Keratinocyte (primary cell): ENCODE results near the gene NMT2. TPM values are rescaled to one million over a fixed set of nuclear protein-coding genes. Genes with fewer than 3 reads are reported as not detected.

Experiments
- DNase-seq: peaks from one replicate; pipeline ENCODE4 v3.0.0-alpha.2; 2011; ENCODE audit warnings: low read depth, missing footprints, low spot score
- FAIRE-seq: peaks from 2 replicates; lab custom pipeline; 2011; peaks lifted over from hg19 to GRCh38; lab: Jason Lieb, UNC
- H2AFZ ChIP-seq: 2 replicates; pipeline ENCODE4 v1.6.0; 2012; ENCODE audit warnings: low read length, control low read depth, inconsistent platforms; ENCODE audit not compliant: control insufficient read depth
- H3K27ac ChIP-seq: 2 replicates; pipeline ENCODE4 v1.5.1; 2011; ENCODE audit warnings: low read length; ENCODE audit not compliant: control insufficient read depth, insufficient read depth
- H3K27me3 ChIP-seq: 3 replicates; pipeline ENCODE4 v1.6.0; 2011; ENCODE audit warnings: low read length; ENCODE audit not compliant: control insufficient read depth, insufficient read depth; ENCODE audit errors: extremely low read depth
- H3K36me3 ChIP-seq, 2 experiments: 2 replicates in 1 of 2; 3 replicates in 1 of 2; pipeline ENCODE4 v1.5.1; 2011; ENCODE audit warnings: low read length in 2 of 2, mild to moderate bottlenecking in 1 of 2; ENCODE audit not compliant: control insufficient read depth in 2 of 2, insufficient read depth in 2 of 2; ENCODE audit errors: extremely low read depth in 1 of 2
- H3K4me1 ChIP-seq: 3 replicates; pipeline ENCODE4 v1.5.1; 2011; ENCODE audit warnings: low read length; ENCODE audit not compliant: control insufficient read depth, insufficient read depth; ENCODE audit errors: extremely low read depth
- H3K4me2 ChIP-seq: 3 replicates; pipeline ENCODE4 v1.6.0; 2011; ENCODE audit warnings: low read depth, low read length; ENCODE audit not compliant: control insufficient read depth, insufficient read depth; ENCODE audit errors: extremely low read depth
- H3K4me3 ChIP-seq, 3 experiments: fragments of 200-600 bp in 1 of 3; sonication (generic) in 1 of 3; 2 replicates in 2 of 3; 3 replicates in 1 of 3; pipeline ENCODE4 v1.5.1; 2011 to 2016; ENCODE audit warnings: low read length in 3 of 3, mild to moderate bottlenecking in 3 of 3, control low read depth in 2 of 3, inconsistent platforms in 1 of 3, low read depth in 1 of 3, mixed read lengths in 1 of 3, mixed run types in 1 of 3, moderate library complexity in 1 of 3; ENCODE audit not compliant: control insufficient read depth in 2 of 3, insufficient read depth in 2 of 3; ENCODE audit errors: extremely low read depth in 1 of 3
- H3K79me2 ChIP-seq: 2 replicates; pipeline ENCODE4 v1.6.0; 2012; ENCODE audit warnings: low read length; ENCODE audit not compliant: control insufficient read depth, insufficient read depth
- H3K9ac ChIP-seq: 3 replicates; pipeline ENCODE4 v1.6.0; 2011; ENCODE audit warnings: low read length; ENCODE audit not compliant: control insufficient read depth, insufficient read depth; ENCODE audit errors: extremely low read depth
- H3K9me1 ChIP-seq: 3 replicates; pipeline ENCODE4 v1.6.0; 2011; ENCODE audit warnings: low read length; ENCODE audit not compliant: control insufficient read depth, insufficient read depth; ENCODE audit errors: extremely low read depth
- H3K9me3 ChIP-seq: 2 replicates; pipeline ENCODE4 v1.5.1; 2012; ENCODE audit warnings: low read depth, low read length; ENCODE audit not compliant: control insufficient read depth
- H4K20me1 ChIP-seq: 3 replicates; pipeline ENCODE4 v1.6.0; 2011; ENCODE audit warnings: low read length; ENCODE audit not compliant: control insufficient read depth, insufficient read depth; ENCODE audit errors: extremely low read depth
- CTCF ChIP-seq, 3 experiments: IDR thresholded peaks in 1 of 3; conservative IDR thresholded peaks in 1 of 3; optimal IDR thresholded peaks in 1 of 3; 2 replicates in 2 of 3; 3 replicates in 1 of 3; pipeline versions ENCODE3 to v1.5.1; 2011; ENCODE audit warnings: low read length in 3 of 3, mild to moderate bottlenecking in 3 of 3, moderate library complexity in 2 of 3, control low read depth in 1 of 3, inconsistent platforms in 1 of 3; ENCODE audit not compliant: insufficient read depth in 2 of 3; ENCODE audit errors: extremely low read depth in 1 of 3
- EZH2 ChIP-seq: IDR thresholded peaks from one replicate; pipeline ENCODE4 v1.6.1; 2012; ENCODE audit warnings: inconsistent platforms, mild to moderate bottlenecking, low read length, moderate library complexity
- dilution Hi-C: fragments of 300-500 bp; cut with MboI; formaldehyde crosslinking; loops from one replicate; pipeline ENCODE4 v1.7.0; 2020; ENCODE audit warnings: low sequenced_read_pairs; ENCODE audit not compliant: extremely low pct_ligation_motif_present
- polyA plus RNA-seq, 5 experiments: library from polyadenylated mRNA; depleted of rRNA in 3 of 5; stranded (reverse) in 3 of 5; stranded (forward) in 1 of 5; unstranded in 1 of 5; fragments of >200 nt; gene quantifications; 1 replicate in 1 of 5; 2 replicates in 3 of 5; 3 replicates in 1 of 5; pipeline versions ENCODE4 v1.2.1 to v1.2.3, GENCODE V29; 2011 to 2012; ENCODE audit warnings: missing spikeins in 2 of 5, low read depth in 1 of 5, low replicate concordance in 1 of 5

The NMT2 gene
- polyA plus RNA-seq, 1 donor (not counting 4 experiments of a cell fraction or from before 2014, with no cell fraction given), result 9.9 TPM

DNA sequence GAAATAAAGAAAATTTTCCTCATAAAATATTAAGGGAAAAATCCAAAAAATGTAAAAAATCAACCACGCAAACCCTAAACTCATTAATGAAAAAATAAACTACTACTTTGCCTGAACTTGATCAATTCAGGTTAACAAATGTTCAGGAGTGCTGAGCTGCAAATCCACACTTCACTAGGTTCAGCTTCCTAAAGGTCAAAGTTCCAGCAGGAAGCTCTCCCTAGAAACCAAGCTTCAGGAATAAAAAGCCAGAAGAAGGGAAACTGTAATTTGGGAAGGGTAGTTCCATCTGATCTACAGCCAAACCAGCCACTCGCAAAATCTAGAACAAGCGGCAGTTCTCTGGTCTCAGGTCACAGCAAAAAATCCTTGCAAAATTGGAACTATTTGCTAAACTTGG lies 7.8 kb upstream of the NMT2 start:
- dilution Hi-C loops, result no loop called here
- Histone ChIP-seq H3K27me3 (no peaks in the 10 kb centered on the region), H3K9me1 (no peaks in the 10 kb centered on the region), H3K9me3 (no peaks in the 10 kb centered on the region), H3K27ac (no peak overlapping the region), H3K4me3 (no peak overlapping the region), H3K79me2 (no peaks in the 10 kb centered on the region), H3K36me3 (no peaks in the 10 kb centered on the region), H3K9ac (no peak overlapping the region), H3K4me1 (peaks cover 17% of the 10 kb centered on the region), H3K4me2 (no peak overlapping the region), H4K20me1 (no peaks in the 10 kb centered on the region), H2AFZ (no peak overlapping the region)
- no peak for DNase-seq
- FAIRE-seq, result no peak
- TF ChIP-seq EZH2 (no peak), CTCF (optimal IDR thresholded peaks at IDR 0.05 in 1 of 3, IDR thresholded peaks at IDR 0.05 in 1 of 3, conservative IDR thresholded peaks at IDR 0.05 in 1 of 3; ENCODE audit: extremely low read depth in 1 of 3, insufficient read depth in 2 of 3, low read length in 3 of 3) (no peak)

GRCh38 chr10:15175587-15175986 lies 7.1 kb upstream of the NMT2 start:
- no peak overlapping the region for H3K4me2 ChIP-seq
- H2AFZ ChIP-seq, result no peak overlapping the region
- H3K9me3 ChIP-seq, result no peaks in the 10 kb centered on the region
- FAIRE-seq (no peak), DNase-seq (no peak)
- H3K36me3 ChIP-seq, result no peaks in the 10 kb centered on the region
- no peak overlapping the region for H3K9ac ChIP-seq
- dilution Hi-C loops, result no loop called here
- peaks cover 13% of the 10 kb centered on the region for H3K4me1 ChIP-seq
- no peaks in the 10 kb centered on the region for H3K9me1 ChIP-seq
- H4K20me1 ChIP-seq, result no peaks in the 10 kb centered on the region
- TF ChIP-seq EZH2, result no peak
- TF ChIP-seq CTCF (optimal IDR thresholded peaks at IDR 0.05 in 1 of 3, IDR thresholded peaks at IDR 0.05 in 1 of 3, conservative IDR thresholded peaks at IDR 0.05 in 1 of 3; ENCODE audit: extremely low read depth in 1 of 3, insufficient read depth in 2 of 3, low read length in 3 of 3), result no peak
- H3K27me3 ChIP-seq, result no peaks in the 10 kb centered on the region
- no peak overlapping the region for H3K27ac ChIP-seq
- H3K4me3 ChIP-seq, result no peak overlapping the region
- H3K79me2 ChIP-seq, result no peaks in the 10 kb centered on the region
